Amniotic epithelial cell (primary cell): ENCODE results near the gene PDE3A.

ENCODE experiments used
- DNase-seq: peaks from one replicate; pipeline ENCODE4 v3.0.0-alpha.2; 2010; ENCODE audit warnings: low read depth

PDE3A gene

GRCh38 chr12:20458011-20458410 is 89.7 kb downstream of the PDE3A start:
- DNase-seq: no peak

- DNase-seq: no peak
These were observed 91.6 kb downstream of the PDE3A start for GRCh38 chr12:20459920-20460319.

DNA sequence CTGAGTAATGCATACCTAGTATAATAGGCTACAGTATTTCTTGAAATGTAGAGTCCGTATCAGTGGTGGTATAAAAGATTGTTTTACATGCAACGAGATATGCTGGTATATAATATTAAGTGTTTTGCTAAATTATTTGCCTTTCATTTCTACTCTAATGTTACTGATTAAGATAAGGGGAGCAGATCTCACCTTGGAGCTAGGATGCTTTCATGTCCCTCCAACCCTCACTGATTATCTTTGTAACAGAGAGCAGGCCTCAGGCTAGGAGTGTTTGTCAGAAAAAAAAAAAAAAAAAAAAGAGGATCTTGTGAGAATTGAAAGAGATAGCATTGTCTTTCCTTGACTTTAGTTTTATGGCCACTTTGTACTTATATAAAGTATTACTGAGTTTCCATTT is 92.6 kb downstream of the PDE3A start:
- no peak for DNase-seq

DNA sequence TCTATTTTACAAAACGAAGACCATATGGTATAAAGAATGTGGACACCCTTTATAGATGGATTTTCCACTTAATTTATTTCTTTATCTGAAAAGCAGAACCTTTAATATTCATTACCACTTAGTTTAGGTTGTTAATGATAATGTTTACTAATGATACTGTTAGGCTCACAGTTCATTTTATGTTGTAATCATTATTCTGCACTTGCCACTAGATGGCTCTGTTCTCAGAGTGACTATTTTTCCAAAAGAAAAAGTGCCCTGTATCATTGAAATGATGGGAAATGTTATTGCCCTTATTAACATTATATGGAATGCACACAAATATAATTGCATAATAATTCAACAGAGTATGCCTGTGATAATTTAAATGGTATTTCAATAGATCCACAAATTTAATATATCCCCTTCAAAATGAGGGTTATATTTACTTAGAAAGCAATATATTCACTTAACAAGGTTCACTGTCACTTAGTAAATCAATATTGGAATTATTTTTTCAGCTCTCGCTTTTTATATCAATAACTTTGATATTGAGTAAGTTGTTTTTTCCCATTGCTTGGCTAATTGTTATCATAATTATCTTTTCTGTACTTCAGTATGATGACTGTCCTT is 95.7 kb downstream of the PDE3A start:
- DNase-seq: no peak

- DNase-seq: no peak
These were observed 101.0 kb downstream of the PDE3A start for GRCh38 chr12:20469300-20469699.

GRCh38 chr12:20469756-20470155 is 101.4 kb downstream of the PDE3A start:
- no peak for DNase-seq

GRCh38 chr12:20472102-20472782 is 103.9 kb downstream of the PDE3A start:
- no peak for DNase-seq

DNA sequence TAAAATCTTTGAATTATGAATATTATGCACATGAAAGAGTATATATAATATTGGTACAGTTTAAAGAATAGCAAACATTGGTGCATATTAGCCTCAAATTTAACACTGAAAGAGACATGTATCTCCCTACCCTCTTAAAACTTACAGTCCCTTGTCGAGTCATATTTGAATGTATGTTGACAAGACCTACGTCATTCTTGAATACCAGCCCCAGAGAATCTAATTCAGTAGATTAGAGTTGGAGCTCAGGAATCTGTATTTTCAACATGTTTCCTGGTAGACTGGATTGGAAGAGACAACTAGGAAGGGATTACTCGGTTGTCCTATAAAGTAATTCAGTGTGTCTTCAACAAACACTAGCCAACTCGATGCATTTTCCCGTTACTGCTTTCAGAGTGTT is 104.8 kb downstream of the PDE3A start:
- no peak for DNase-seq

DNA sequence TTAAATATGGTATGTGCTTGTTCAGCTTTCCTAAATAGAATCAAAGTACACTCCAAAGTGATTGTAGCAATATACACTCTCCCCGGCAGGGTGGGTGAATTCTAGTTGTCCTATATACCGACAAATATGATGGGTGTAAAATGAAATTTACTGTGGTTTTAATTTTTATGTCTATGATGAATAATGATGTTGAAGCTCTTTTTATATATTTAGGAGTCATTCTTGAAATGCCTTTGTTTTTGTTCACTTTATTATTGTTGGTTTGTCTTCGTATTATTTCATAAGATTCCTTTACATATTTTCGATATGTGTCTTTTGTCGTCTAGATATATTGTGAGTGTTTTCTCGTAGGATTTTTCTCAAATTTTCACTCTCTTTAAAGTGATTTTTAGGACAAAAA is 105.7 kb downstream of the PDE3A start:
- DNase-seq: no peak

DNA sequence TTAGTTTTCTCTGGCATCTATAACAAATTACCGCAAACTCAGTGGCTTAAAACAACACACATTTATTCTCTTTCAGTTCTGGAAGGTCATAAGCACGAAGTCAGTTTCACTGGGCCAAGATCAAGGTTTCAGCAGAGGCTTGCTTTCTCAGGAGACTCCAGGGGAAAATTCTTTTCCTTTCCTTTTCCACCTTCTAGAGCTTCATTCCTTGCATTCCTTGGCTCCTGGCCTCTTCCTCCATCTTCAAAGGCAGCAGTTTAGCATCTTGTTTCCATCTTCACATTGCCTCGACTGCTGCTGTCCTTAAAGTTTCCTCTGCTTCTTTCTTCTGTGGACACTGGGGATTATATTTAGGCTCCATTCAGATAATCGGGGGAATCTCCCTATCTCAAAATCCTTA is 106.1 kb downstream of the PDE3A start:
- no peak for DNase-seq

DNA sequence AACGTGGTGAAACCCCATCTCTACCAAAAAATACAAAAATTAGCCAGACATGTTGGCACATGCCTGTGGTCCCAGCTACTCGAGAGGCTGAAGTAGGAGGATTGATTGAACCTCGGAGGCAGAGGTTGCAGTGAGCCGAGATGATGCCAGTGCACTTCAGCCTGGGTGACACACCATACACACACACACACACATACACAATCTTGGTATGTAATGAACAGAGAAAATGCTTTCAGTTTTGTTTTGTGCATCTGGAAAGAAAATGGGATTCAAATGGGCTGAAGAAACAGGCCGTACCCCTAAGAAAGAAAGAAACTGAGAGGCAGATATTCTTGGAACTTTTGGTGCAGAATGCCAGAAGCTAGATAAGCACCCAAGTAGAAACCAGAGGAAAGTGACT is 107.2 kb downstream of the PDE3A start:
- DNase-seq: peak; percentile 58

DNA sequence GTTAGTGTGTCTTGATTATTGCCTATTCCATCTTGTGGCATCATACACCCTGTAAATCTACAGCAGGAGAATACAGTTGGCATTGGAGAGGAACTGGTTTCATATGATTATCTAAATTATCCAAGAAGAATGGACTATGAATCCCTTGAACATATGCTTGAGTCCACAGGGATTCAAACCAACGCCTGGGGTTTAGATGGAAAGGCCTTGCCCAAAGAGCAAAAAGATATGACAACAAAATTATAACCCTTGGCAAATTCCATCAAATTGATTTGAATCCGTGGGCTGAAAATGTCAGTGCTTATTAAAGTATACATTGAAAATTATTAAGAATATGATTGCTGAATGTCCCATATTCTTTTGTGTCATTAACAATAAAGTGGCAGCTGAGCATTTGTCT is 108.2 kb downstream of the PDE3A start:
- DNase-seq: no peak

DNA sequence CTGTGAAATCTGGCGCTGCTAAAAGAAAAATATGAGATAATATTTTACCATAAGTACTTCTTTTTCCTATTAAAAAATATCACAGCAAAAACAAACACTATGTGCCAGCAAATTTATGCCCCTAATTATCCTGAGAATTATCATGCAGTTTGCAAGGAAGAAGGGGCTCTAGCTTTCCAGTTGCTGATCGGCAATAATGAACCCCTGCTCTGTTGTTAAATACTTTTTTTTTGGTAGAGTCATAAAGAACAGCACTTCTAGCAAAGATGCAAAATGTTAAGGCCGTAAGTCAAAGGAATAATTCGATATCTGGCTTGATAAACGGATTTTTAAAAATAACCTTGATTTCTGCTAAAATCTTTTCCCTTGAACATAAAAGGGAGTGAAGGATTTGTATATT is 108.9 kb downstream of the PDE3A start:
- no peak for DNase-seq

DNA sequence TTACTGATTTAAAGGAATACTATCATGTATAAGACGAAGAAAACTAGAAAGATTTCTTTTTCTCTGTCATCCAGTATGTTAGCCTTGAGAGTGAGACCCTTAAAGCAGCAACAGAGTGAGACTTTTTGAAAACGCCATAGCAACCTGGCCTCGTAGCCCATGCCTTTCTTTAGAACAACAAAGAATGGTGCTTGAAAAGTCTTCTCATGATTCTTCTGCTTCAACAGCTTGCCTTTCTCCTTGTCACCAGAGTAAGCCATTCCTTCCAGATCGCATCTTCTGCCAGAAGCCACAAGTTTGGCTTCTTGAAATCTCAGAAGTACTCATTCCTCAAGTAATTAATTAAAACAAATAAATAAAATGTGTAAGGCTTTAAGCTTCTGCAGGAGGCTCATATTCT is 109.3 kb downstream of the PDE3A start:
- DNase-seq: no peak

- no peak for DNase-seq
These were observed 114.2 kb downstream of the PDE3A start for GRCh38 chr12:20482491-20483054.

DNA sequence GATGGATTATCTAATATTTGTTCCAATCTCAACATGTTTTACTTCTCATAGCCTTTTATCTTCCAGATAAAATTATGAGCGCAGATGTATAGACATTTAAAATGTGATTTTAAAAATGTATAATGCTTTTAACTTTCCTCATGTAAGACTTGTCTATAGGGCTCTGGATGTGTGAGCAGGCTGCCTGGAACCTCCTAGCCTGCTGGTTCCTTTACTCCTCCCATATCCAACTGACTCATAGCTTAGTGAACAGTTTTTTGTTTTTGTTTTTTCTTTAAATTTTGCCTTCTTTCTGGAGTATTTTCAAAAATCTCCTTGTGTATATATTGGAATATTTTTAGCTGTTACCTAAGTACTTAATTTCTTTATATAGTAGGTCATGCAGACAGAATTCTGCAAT is 115.4 kb downstream of the PDE3A start:
- DNase-seq: no peak

DNA sequence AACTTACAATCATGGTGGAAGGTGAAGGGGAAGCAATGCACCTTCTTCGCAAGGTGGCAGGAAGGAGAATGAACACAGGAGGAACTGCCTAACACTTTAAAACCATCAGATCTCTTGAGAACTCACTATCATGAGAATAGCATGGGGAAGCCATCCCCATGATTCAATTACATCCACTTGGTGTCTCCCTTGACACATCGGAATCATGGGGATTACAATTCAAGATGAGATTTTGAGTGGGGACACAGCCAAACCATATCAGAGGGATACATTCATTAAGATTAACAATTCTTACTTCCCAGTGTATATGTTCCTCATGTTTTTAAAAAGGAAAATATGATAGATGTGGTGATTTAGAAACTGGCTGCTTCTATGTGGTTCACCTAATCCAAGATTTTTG is 117.9 kb downstream of the PDE3A start:
- DNase-seq: no peak

- no peak for DNase-seq
These were observed 119.2 kb downstream of the PDE3A start for GRCh38 chr12:20487519-20487918.

DNA sequence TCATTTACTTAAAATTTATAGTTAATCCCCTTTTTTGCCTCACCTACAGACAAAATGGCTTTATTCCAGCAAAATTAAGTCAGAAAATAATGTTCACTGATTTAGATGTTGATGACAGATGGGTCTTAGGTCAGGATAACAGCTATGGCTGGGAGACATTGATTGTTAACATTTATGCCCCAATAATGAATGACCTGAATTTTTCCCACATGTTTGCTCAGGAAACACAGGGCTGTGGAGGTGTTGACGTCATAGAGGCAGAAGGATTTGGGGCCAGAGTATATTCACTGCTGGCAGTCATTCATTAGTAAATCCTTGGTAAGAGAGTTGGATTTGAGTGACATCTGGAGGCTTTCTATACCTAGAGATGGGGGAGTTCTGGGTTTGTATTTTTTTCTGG is 121.3 kb downstream of the PDE3A start:
- DNase-seq: no peak

- DNase-seq: no peak
These were observed 121.9 kb downstream of the PDE3A start for GRCh38 chr12:20490213-20490612.

DNA sequence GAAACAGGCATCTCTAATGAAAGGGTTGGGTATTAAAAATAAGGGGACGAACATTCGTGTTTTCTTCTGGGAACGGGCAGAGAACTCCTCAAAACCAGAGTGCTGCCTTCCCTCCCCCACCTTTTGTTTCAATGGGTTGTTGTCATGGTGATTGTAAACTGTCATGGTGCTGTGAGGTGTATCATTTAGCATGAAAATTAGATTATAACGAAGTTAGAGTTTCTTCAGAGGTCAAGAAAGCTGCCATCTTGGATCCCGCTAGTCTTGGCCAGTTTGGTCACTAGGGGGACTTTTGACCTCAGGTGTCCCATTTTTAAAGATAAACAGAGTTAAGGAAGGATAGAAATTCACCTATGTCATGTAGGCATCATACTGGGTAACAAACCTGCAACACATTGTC is 123.0 kb downstream of the PDE3A start:
- no peak for DNase-seq

GRCh38 chr12:20492251-20492760 is 124.0 kb downstream of the PDE3A start:
- DNase-seq: peak; percentile 45

- no peak for DNase-seq
These were observed 125.6 kb downstream of the PDE3A start for GRCh38 chr12:20493934-20494333.

- DNase-seq: no peak
These were observed 126.5 kb downstream of the PDE3A start for GRCh38 chr12:20494851-20495250.
